GM12891 (cell line): ENCODE results near the gene RAB34.

ENCODE experiments used
- DNase-seq: peaks from one replicate; pipeline ENCODE4 v3.0.0; 2011; ENCODE audit warnings: low spot score; ENCODE audit not compliant: insufficient read length
- FAIRE-seq: peaks from 2 replicates; lab custom pipeline; 2011; peaks lifted over from hg19 to GRCh38; lab: Jason Lieb, UNC
- PAX5 ChIP-seq: IDR thresholded peaks from 2 replicates; pipeline ENCODE4 v1.6.1; 2011; ENCODE audit warnings: low read length, moderate library complexity, mild to moderate bottlenecking; ENCODE audit not compliant: insufficient read depth, severe bottlenecking
- POLR2A ChIP-seq: IDR thresholded peaks from 2 replicates; pipeline ENCODE4 v1.6.1; 2011; ENCODE audit warnings: low read depth, low read length, control low read depth
- POLR2AphosphoS5 ChIP-seq: IDR thresholded peaks from 2 replicates; pipeline ENCODE4 v1.6.1; 2011; ENCODE audit warnings: low read depth, low read length, control low read depth
- POU2F2 ChIP-seq: IDR thresholded peaks from 2 replicates; pipeline ENCODE4 v1.6.1; 2011; ENCODE audit warnings: low read depth, mild to moderate bottlenecking, control low read depth, low read length, moderate library complexity
- SPI1 ChIP-seq: IDR thresholded peaks from 2 replicates; pipeline ENCODE4 v1.6.1; 2011; ENCODE audit warnings: low read depth, low read length, control low read depth
- TAF1 ChIP-seq: IDR thresholded peaks from 2 replicates; pipeline ENCODE4 v1.6.1; 2011; ENCODE audit warnings: low read depth, low read length, control low read depth

The RAB34 gene

DNA sequence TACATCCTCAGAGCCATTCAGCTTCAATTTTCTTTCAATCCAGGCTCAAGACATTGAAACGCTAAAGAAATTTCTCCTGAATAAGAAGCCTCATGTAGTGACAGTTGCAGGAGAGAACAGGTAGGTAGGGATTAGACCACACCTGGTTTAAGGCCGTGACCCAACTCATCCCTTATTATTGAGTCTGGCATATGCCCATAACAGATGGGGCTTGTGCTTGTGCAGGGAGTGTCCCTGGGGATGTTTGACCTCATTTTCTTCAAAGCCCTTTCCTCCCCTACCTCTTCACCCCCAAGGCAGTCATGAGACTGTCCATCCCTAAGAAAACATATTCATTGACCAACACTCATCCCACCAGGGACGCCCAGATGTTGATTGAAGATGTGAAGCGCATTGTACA lies 31.4 kb downstream of the RAB34 start:
- FAIRE-seq (no peak), DNase-seq (no peak)
- TF ChIP-seq PAX5 (no peak), POLR2A (no peak), POLR2AphosphoS5 (no peak), TAF1 (no peak), POU2F2 (no peak), SPI1 (no peak)

DNA sequence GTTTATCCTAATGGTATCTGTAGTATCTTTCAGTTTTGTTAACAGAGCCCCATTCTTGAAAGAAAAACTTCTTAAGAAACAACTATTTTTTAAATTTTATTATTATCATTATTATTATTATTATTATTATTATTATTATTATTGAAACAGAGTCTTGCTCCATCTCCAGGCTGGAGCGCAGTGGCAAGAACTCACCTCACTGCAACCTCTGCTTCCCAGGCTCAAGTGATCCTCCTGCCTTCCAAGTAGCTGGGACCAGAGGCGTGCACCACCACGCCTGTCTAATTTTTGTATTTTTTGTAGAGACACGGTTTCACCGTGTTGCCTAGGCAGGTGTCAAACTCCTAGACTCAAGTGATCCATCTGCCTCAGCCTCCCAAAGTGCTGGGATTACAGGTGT lies 32.3 kb downstream of the RAB34 start:
- no peak for TF ChIP-seq PAX5
- TF ChIP-seq POU2F2 = no peak
- no peak for TF ChIP-seq POLR2A
- no peak for TF ChIP-seq POLR2AphosphoS5
- TF ChIP-seq SPI1 = no peak
- TF ChIP-seq TAF1 = no peak
- FAIRE-seq (no peak), DNase-seq (no peak)

DNA sequence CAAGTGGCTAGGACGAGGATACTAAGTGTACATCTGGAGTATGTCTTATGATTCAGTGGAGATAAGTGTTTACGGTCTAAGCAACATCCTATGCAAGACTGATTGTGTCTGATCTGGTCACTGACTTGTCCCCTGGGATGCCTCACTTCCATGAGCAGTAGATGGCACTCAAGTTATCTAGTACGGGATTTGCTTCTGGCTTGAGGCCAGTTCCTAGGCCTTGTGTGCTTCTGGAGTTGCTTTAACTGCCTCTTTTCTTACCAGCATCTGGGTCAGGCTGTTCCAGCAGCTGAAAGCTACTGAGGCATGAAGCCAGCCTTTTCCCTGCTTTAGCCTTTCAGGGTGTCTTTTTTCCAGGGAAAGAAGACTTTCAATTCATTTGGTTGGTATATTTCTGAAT lies 32.7 kb downstream of the RAB34 start:
- FAIRE-seq (no peak), DNase-seq (no peak)
- no peak for TF ChIP-seq PAX5
- TF ChIP-seq SPI1 = no peak
- no peak for TF ChIP-seq POU2F2
- TF ChIP-seq TAF1 = no peak
- no peak for TF ChIP-seq POLR2AphosphoS5
- no peak for TF ChIP-seq POLR2A

DNA sequence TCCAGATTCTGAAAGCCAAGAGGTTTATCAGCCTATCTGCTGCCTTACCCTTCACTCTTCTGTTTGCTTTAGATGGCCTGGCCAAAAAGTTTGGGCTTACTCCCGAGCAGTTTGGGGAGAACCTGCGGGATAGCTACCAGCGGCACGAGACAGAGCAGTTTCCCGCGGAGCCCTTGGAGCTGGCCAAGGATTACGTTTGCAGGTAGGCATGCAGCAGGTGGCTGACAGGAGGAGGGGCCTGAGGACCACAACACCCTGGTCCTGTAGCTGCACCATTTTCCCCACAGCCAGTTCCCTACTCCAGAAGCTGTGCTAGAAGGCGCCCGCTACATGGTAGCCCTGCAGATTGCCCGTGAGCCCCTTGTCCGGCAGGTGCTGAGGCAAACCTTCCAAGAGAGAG lies 35.0 kb downstream of the RAB34 start:
- TF ChIP-seq POU2F2 (no peak), TAF1 (no peak), POLR2AphosphoS5 (no peak), SPI1 (no peak), PAX5 (no peak), POLR2A (no peak)
- no peak for DNase-seq
- FAIRE-seq = no peak

DNA sequence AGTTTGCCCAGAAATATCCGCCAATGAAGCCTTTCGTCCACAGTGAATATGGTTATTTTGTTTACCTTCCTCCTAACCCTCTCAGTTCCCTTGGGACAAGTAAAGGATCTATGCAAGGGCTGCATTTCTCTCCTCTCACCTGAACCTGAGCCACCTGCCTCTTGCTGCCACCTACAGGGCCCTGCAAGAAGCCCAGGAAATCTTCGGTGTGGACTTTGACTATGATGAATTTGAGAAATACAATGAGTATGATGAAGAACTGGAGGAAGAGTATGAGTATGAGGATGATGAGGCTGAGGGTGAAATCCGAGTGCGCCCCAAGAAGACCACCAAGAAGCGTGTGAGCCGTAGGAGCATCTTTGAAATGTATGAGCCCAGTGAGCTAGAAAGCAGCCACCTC lies 41.7 kb downstream of the RAB34 start:
- DNase-seq (no peak), FAIRE-seq (no peak)

DNA sequence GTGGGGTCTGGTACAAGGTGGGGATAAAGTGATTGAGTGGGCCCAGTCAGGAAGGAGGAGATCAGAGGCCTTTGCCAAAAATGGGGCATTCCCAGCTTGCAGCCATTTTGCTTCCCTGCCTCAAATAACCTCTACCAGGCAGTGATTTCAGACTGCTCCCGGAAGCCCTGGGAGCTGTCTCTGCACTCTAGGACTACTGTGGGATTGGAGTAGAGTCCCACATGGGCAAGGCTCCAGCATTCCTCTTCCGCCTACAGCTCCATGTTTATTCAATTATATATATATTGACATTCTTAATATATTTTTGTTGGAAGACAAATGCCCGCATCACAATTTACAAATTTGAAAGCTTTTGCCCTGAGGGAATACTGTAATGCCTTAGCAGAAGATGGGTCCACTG lies 42.2 kb downstream of the RAB34 start:
- DNase-seq (no peak), FAIRE-seq (no peak)
- TF ChIP-seq PAX5 (no peak), POLR2A (no peak), POLR2AphosphoS5 (no peak)

More for the DNA sequence above, 41.7 kb downstream of the RAB34 start:
- no peak for TF ChIP-seq POLR2A
- TF ChIP-seq PAX5 = no peak

DNA sequence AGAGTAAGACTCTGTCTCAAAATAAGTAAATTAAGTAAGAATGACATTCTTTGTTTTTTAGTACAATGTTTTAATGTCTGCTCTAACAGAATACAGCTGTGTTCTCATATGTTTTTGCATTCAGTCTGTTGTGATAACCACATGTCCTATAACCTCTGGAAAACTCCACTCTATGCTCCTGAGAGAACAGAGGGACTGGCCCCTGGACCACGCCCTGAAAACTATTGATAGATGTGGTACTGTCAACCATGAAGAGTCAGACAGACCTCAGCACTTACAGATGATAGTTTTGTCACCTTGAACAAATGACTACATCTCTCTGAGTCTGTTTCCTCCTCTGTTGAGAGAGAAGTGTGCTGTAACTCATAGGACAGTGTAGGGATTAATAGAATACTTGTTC lies 47.8 kb downstream of the RAB34 start:
- FAIRE-seq (no peak), DNase-seq (no peak)
- TF ChIP-seq POU2F2 (no peak), POLR2A (no peak), PAX5 (no peak), POLR2AphosphoS5 (no peak), SPI1 (no peak), TAF1 (no peak)

DNA sequence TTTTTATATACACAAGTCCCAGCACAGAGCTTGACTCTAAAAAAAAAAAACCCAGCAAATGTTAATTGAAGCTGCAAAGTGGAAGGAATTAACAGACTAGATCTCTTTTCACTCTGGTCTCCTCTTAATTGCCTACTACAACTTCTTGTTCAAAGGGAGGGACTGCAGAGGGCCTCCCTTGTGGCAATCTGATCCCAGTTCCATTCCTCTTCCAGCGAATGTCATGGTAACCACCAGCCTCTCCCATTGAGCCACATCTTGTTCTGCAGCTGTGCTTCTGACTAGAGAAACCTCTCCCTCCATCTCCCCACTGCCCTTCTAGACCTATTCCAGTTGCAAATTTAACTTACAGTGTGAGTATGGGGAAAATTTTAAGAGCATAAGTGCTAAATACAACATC lies 49.8 kb downstream of the RAB34 start:
- TF ChIP-seq TAF1 (no peak), POLR2AphosphoS5 (no peak), POLR2A (no peak), POU2F2 (no peak), PAX5 (no peak), SPI1 (no peak)
- FAIRE-seq (no peak), DNase-seq (no peak)

DNA sequence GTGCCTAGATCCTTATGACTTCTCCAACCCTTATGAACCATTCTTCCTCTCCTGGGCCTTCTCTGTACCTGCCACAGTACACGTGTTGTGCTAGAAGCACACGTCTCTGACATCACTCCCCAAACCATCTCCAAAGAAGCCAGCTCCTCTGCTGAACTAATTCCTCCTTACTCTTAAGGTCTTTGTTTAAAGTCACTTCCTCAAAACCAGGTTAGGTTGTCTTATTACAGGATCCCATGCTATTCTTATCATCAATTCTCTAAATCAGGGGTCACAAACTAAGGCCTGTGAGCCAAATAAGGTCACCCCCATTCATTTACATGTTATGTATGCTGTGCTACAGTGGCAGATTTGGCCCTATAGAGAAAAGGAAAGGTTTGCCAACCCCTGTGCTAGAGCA lies 51.7 kb downstream of the RAB34 start:
- DNase-seq = no peak
- TF ChIP-seq POU2F2 (no peak), SPI1 (peak; percentile 27; the same call in 1 of the 2 replicates), PAX5 (no peak), TAF1 (no peak)
- no peak for FAIRE-seq
